GM21529 (cell line): ENCODE results near the gene RAC2.
"Not testable (repeated sequence)": the region's sequence is repeated elsewhere in the genome, so short reads cannot be mapped to it uniquely, and the experiment has no call there.

Experiments
- ATAC-seq: cut with Tn5 transposase; IDR thresholded peaks from one replicate; pipeline ENCODE4 v1.9.1; 2021; ENCODE audit not compliant: unreplicated experiment

The RAC2 gene

DNA sequence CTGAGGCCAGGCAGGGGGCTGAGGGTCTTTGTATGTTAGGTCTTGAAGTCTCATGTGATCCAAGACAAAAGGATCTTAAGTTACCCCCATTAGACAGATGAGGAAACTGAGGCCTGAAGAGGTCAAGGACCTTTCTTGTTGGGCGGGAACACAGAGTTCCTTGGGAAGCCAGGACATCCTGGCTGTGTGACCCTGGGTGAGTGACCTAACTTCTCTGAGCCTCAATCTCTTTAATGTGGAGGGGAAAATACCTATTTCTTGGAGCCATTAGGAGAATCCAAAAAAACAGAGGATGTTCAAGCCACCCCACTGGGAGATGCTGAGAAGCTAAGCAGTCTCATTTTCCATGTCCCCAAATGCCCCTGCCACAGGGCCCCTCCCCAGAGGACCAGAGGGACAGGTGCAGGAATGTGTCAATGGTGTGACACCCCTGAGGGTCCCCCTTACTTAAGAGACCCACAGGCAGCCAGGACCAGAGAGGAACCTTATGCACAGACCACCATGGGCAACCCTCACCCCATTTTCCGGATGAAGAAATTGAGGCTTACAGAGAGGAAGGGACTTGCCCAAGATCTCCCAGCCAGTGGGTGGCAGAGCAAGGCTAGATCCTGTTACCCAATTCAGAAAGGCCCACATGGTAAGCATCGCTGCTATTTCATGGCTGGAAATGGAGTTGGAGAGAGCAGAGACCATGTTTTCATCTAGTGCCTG, 8.0 kb downstream of the RAC2 start:
- ATAC-seq: no peak

DNA sequence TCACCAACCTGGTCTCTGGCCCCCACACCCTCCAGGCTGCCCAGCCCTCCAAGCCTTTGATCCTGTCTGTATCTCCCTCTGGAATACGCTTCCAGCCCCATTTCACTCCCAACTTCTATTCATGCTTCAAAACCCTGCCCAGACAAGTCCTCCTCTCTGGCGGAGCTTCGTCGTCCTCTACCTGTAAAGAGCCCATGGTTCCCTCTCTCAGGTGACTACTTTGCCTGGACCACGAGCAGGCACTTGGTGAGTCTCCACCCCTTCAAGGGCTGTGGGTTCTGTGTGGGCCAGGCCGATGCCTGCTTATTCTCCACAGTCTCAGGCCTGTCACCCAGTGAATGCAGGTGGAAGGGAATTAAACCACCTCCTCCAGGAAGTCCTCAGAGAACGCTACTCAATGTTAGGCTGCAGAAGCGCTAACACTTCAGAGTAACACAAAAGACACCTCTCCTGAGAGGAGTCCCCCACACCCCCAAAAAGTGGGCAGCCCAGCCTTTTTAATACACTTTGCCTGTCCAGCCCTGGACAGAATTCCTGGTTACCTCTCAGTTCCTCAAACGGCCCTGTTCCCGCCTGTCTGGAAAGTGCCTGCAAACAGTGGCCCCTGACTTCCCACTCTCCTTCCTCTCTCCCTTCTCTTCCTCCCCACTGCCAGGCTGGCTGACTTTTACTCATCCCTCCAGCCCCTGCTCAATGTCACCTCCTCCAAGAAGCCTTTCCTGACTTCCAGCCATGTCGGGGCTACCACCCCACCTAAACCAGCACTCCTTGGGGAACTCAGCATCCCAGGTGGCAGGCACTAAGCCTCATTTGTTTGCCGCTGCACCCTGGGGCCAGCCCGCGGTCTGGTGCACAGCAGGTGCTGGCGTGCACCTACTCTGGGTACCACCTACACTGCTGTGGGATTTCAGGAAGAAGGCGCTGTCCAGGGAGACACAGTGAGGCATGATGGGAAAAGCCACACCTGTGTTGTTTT, 9.0 kb downstream of the RAC2 start:
- ATAC-seq: no peak

DNA sequence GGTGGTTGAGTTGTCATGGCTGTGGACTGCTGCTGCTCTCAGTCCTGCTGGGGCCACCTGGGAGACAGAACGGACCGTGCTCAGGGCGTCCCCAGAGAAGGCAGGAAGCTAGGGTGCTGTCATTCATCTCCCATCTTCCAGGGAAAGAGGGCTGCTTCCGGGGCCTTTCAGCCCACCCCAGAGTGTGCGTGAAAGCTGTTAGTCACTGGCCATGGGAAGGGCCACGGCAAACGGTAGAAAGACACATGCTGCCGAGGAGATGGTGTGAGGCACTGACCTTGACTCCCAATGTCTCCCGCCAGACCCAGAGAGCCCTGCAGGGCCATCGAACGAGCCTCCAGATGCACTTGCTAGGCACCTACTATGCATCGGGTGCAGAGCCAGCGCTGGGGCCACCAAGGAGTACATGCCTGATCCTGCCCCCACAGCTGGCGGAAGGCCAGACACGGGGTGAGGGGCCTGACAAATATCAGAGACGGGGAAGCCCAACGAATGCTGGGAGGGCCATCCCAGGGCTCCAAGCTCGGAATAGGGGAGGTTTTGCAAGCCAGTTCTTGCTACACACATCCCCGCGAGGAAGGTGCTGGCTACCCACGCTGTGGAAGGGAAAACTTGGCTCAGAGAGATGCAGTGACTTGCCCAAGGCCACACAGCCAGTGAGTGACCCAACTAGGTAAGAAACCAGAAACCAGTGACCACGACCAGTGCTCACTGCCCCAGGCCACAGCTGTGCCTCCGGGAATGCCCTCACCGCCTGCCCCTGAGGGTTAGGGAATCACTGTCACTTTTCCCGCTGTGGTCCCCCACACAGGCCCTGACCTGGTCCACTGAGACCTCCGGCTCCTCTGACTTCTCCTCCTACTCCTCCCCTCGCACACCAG, 10.1 kb downstream of the RAC2 start:
- ATAC-seq: no peak

DNA sequence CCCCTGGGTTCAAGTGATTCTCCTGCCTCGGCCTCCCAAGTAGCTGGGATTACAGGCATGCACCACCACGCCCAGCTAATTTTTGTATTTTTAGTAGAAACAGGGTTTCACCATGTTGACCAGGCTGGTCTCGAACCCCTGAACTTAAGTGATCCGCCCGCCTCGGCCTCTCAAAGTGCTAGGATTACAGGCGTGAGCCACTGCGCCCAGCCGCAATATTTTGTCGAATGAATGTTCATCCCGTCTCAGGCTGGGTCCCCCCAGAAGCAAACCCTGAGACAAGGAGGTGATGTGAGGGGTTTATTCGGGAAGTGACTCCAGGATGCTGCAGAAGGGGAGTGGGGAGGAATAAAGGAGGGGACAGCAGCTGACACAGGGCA, 10.7 kb downstream of the RAC2 start:
- not testable (repeated sequence) for ATAC-seq

DNA sequence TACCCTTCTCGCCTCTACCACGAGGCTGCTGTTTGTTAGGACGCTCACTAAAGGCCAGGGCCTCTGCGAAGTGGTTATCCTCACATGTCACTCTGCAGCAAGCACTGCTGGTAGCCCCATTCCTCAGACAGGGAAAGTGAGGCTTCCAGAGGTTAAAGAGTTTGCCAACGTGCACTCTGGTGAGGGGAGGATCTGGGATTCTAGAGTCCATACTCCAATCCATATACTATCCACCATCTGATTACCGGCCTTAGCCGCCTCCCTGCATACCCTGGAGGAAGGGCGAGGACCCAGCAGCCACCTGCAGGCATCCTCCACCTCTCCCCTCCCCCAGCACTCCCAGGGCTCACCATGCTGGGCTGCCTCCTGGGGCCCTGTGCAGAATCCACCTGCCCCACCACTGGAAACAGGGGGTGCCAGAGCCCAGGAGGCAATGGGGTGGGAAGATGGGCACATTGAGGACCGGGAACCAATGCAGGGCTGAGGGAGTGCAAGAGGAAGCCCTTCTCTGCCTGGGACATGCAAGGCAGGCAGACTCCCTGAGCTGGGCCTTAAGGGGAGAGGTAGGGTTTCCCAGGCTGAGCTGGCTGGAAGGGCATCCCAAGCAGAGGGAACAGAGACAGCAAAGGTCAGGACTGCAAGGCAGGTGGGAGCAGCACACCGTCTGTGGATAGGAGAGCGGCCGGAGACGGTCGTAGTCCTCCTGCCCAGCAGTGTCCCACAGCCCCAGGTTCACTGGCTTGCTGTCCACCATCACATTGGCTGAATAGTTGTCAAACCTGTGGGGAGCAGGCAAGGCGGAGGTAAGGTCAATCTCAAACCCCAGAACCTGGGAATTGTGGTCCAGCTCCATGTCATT, 11.7 kb downstream of the RAC2 start:
- no peak for ATAC-seq

DNA sequence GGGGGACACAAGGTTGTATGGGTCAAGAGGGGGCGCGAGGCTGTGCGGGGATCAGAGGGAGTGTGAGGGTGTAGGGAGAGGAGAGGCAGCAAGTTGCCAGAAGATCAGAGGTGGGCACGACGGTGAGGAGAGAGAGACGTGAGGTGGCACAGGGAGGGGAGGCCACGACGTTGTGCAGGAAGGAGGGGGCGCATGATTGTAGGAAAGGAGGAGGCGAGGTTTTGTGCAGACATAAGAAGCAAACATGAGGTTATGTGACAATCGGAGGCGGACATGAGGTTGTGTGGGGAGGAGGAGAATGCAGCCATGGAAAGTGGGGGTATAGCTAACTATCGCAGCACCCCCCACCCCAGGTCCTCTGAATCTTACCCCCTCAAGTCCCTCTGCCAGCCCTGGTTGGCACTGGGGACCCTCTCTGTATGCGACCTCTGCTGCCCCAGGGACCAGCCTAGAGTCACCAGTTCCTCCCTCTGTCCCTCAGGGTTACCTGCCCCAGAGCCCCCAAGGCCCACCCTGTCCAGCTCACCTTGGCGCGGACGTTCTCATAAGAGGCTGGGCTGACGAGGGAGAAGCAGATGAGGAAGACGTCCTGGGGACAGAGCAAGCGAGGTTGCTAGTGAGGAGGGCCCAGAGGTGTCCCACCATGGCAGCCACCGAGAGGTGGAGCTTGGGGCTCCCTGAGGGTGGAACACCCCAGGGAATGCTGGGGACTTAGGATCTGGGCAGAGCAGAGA, 12.5 kb downstream of the RAC2 start:
- no peak for ATAC-seq

DNA sequence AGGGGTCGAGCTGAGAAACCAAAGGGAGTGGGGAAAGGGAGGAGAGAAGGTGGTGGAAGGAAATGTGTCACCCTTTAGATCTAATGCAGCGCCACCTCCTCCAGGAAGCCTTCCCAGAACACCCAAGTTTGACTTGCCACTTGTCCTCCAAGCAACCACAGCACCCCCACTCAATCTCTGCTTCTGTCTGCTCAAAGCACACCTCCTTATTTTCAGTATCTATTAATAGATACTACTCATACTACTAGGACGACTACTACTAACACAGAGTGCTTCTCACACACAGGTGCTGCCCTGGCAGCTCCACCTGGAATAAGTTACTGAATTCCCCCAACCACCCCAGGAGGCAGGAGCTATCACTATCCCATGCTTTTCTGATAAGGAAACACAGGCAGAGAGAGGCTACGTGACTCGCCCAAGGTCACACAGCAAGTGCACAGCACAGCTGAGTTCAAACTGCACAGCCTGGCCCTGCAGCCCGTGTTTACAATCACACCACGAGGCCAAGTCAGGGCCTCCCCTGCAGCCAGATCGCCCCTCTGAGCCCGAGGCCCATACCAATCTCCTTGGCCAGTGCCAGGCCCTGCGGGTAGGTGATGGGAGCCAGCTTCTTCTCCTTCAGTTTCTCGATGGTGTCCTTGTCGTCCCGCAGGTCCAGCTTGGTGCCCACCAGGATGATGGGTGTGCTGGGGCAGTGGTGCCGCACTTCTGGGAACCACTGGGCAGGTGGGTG, 13.2 kb downstream of the RAC2 start:
- ATAC-seq: peak; percentile 54

DNA sequence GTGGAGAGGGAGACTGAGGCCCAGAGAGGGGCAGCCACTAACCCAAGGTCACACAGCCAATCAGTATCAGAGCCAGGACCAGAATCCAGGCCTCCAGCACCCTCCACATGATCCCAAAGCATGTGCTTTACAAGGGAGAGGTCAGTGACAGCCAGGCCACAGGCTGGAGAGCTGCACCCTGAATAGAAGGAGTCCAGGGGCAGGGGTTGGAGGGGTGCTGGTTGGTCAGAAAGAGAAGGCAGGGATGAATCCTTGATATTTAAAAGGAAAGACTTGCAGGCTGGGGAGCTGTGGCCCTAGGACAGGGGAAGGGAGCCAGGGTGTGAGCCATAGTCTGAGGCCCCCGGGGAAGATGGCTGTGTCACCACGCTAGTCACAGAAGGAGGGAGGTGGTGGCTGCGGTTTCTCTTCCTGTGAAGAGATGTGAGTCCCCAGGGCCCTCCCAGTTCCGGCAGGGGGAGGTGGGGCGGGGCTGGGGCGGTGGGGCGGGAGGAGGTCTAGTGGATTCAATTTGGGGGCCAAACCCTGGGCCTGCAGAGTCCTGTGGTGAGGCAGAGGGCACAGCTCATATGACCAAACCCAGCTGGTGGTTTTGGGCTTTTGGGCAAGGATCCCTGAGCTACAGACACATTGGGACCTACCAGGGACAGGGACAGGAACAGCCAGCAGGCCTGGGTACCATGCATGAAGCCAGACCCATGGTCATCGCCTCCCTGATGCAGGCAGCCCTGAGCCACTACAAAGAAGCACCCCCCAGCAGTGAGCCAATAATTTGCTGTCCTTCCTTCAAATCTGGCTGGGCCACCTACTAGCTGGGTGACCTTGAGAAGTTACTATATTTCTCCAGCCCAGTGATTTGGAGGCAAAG, 14.0 kb downstream of the RAC2 start:
- ATAC-seq: peak; percentile 54

DNA sequence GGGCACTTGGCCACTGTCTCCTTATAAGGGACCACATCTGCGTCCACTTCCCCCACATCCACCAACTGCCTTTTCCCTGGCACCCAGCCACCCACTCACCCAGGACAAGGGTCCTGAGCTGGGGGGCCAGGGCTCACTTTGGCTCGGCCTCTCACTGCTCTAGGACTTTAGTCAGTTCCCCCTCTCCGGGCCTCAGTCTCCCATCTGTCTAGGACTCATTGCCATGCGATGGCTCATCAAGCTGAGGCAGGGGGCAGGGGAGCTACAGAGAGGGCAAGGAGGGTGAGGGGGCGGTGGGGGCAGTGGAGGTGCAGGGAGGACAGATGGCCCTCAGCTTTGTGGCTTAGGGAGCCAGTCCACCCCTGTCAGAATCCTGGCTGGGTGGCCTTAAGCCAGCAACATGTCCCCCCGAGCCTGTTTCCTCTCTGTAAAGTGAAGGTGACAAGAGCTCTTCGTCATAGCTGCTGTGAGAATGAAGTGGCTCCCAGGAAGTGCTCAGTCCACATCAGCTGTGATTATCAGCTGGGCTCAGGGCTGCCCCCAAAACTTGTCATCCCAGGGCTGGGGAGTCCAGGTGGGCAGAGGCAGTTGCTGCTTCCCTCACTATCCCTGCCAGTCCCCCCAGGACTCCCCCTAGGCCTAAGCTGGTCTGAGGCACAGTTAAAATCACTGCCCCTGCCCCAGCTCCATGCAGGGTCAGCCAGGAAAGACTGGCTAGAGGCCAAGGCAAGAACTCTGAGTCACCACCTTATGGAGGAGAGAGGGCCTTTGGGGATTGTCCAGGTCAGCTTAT, 14.9 kb downstream of the RAC2 start:
- no peak for ATAC-seq

DNA sequence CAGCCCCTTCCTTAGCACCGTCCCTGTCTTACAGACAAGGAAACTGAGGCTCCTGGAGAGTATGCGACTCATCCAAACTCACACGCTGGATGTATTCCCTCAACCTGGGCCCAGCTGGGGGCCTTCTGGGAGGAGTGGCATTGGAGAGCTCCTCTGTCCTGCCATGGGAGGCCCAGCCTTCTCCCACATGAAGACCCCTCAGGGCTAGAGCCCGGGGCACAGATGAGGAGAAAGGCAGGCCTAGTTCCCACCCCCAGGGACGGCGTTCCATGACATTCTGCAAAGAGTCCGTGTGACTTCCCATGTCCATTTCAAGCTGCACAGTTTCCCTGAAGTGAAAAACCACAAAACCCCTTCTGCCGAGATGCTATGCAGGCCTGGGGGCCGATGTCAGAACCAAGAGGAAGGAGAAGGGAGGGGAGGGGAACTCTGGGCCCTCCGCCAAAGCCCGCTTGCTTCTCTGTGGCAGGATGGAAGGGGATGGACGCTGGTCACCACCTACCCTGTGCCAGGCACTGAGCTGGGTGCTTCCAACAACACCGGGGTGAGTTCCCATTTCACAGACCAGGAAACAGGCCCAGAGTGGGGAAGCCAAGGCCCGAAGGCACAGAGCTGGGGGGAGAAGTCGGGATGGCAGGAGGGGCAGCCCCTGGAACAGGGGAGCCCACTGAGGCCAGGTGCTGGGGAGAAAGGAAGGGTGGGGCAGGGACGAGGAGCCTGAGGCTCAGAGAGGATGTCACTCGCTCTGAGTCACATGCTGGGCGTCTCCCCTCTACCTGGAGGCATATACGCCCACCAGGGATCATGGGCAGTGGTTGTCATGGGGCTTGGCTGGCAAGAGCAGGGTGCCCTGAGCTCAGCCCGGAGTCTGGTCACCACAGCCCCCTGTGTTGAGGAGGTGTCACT, 15.7 kb downstream of the RAC2 start:
- ATAC-seq: no peak

DNA sequence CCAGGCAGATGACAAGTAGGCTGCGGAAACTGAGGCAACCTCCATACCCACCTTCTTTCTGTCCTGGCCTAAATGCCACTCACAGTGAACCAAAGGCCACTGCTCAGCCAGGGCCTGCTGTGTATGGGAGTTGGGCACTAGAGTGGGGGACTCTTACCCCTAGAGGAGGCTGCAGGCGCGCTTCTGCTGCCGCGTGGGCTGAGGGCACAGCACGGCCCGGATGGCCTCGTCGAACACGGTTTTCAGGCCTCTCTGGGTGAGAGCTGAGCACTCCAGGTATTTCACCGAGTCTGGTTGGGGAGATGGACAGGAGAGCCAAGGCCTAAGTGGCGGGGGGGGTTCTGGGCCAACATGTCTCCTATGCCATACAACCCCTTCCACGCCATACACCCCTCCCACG, 17.6 kb downstream of the RAC2 start:
- no peak for ATAC-seq

DNA sequence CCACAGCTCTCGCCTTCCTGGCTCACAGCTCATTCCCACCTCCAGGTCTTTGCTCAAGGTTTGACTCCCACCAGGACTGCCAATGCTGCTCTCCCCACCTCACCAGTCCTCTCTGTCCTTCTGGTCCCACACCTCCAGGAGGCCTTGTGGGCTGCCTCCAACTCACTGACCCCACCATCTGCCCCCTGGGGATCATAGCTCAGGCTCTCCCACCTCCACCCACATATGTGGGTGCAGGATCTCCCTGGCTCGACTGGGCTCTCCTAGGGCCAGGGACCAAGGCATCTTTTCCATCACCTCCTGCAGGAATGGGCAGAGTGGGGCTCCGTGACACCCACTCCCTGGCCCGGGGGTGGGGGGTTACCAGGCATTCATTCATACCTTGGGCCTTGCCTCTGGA, 18.0 kb downstream of the RAC2 start:
- ATAC-seq: no peak

DNA sequence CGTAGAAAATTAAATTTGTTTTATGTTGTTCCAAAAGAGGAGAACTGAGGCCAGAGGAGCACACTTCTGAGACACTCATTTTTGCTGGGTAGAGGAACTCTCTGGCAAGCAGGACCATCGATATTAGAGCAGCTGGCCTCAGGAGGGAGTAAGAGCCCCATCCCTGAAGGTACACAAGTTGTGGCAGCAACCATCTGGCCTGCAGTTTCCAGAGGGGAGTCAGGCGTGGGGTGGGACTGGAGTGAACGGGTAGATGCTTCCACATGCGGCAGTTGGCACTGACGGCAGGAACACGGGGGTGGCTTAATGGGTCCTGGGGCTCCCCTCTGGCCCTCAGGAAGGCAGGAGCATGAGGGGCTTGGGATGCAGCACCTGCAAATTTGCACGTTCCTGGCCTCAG, 18.6 kb downstream of the RAC2 start:
- no peak for ATAC-seq

DNA sequence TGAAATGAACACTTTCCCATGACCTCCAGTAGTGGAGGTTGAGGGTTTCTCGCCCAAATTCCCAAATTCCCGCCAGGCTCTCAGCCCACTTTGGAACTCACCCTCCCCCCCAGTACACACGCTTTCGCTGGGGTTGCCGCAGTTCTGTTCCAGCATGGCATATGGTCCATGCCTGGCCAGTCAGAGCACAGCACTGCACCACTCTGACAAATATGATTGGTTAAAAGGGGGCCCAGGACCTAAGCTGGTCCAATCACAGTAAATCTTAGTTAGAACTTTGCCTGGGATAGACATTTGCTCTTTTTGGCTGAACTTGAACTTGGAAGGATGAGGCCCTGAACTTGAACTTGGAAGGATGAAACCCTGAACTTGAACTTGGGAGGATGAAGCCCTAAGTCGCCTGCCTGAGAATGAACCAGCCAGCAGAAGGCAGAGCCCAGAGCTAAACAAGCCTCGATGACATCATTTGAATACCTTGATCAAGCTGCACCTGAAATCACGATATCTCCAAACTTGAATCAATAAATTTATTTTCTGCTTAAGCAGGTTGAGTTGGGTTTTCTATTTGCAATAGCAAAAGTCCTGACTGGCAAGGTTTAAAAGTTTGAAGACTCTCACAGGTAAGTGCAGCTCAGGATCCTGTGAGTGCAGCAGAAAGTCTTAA, 19.2 kb downstream of the RAC2 start:
- no peak for ATAC-seq

DNA sequence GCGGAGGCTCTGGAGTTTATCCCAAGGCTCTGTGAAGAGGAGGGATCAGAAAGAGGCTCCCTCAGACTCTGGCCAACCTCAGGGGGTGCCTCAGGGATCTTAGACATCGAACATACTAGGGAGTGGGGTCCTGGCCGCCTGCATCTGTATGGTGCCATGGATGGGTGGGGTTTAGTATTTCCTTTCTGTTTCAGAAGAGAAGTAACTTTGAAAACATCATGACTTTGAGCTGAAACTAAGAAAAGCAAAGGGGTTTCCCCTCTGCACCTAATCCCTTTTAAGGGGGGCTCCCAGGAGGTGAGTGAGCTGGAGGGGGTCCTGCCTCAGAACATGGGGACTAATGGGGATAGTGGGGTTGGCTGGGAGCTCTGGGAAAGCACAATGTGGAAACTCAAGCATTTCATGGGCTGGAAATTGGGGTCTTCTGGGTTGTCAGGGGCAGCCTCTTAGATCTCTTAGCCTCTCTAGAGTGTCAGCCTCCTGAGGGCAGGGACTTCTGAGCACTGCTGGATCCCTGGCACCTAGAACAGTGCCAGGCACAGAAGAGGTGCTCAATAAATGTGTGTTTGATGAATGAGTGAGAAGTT, 20.0 kb downstream of the RAC2 start:
- ATAC-seq: peak; percentile 48
